Mesodermal cell (in vitro differentiated cells): Measurements from ENCODE around the gene MRPL2.
A peak's percentile ranks its signal among the peaks of the same experiment; 100 is the strongest.

Experiments
- H3K27ac ChIP-seq: 2 replicates; pipeline ENCODE4 v1.7.0; 2013; ENCODE audit warnings: mild to moderate bottlenecking, low read depth, low read length, moderate library complexity; ENCODE audit not compliant: severe bottlenecking
- H3K36me3 ChIP-seq: 2 replicates; pipeline ENCODE4 v1.7.1; 2013; ENCODE audit warnings: mild to moderate bottlenecking, low read length, moderate library complexity; ENCODE audit not compliant: control insufficient read depth, insufficient read depth
- H3K4me1 ChIP-seq: one replicate; pipeline ENCODE4 v1.7.1; 2013; ENCODE audit warnings: mild to moderate bottlenecking, low read length; ENCODE audit not compliant: insufficient read depth, control insufficient read depth, poor library complexity, severe bottlenecking
- H3K4me3 ChIP-seq: 2 replicates; pipeline ENCODE4 v1.7.0; 2013; ENCODE audit warnings: low read length, control low read depth, mild to moderate bottlenecking; ENCODE audit not compliant: insufficient read depth, poor library complexity, severe bottlenecking; ENCODE audit errors: extremely low read depth
- H3K9me3 ChIP-seq: 2 replicates; pipeline ENCODE4 v1.7.1; 2013; ENCODE audit warnings: mild to moderate bottlenecking, low read length, moderate library complexity; ENCODE audit not compliant: control insufficient read depth
- WGBS, 2 experiments: methylation state at CpG; one replicate each; pipeline ENCODE4 v1.1.5; 2013; ENCODE audit warnings: missing lambda C conversion rate in 2 of 2; ENCODE audit not compliant: insufficient coverage in 2 of 2; 5-methylcytosine and 5-hydroxymethylcytosine counted together

Gene MRPL2

GRCh38 chr6:43093436-43094289 is 34.4 kb upstream of the MRPL2 start:
- peak overlapping the region; percentile 33 for H3K27ac ChIP-seq
- H3K4me1 ChIP-seq = peaks cover 71% of the 10 kb centered on the region
- no peaks in the 10 kb centered on the region for H3K9me3 ChIP-seq
- H3K36me3 ChIP-seq = no peaks in the 10 kb centered on the region
- 80 to 97% methylated on average over 6 to 7 of the region's 9 CpGs for WGBS, 2 experiments
- H3K4me3 ChIP-seq = no peak overlapping the region

- Histone ChIP-seq H3K4me1 (peaks cover 71% of the 10 kb centered on the region), H3K9me3 (no peaks in the 10 kb centered on the region), H3K4me3 (no peak overlapping the region), H3K27ac (peak overlapping the region; percentile 23), H3K36me3 (no peaks in the 10 kb centered on the region)
Observed at GRCh38 chr6:43092635-43093034, 33.4 kb upstream of the MRPL2 start.

- H3K9me3 ChIP-seq = no peaks in the 10 kb centered on the region
- H3K4me3 ChIP-seq = no peak overlapping the region
- no peaks in the 10 kb centered on the region for H3K36me3 ChIP-seq
- WGBS, 2 experiments = 88 to 90% methylated on average over 2 to 7 of the region's 10 CpGs
- H3K4me1 ChIP-seq = peaks cover 60% of the 10 kb centered on the region
- no peak overlapping the region for H3K27ac ChIP-seq
Observed at GRCh38 chr6:43091436-43091991, 32.3 kb upstream of the MRPL2 start.

GRCh38 chr6:43091020-43091419 is 31.8 kb upstream of the MRPL2 start:
- peaks cover 55% of the 10 kb centered on the region for H3K4me1 ChIP-seq
- no peak overlapping the region for H3K4me3 ChIP-seq
- peak overlapping the region; percentile 84 for H3K27ac ChIP-seq
- 82 to 85% methylated on average over 2 of the region's 5 CpGs for WGBS, 2 experiments
- H3K9me3 ChIP-seq = no peaks in the 10 kb centered on the region
- H3K36me3 ChIP-seq = no peaks in the 10 kb centered on the region

- no CpG with 5 or more reads among the region's 2 CpGs for WGBS, 2 experiments
- Histone ChIP-seq H3K9me3 (no peaks in the 10 kb centered on the region), H3K4me1 (peaks cover 51% of the 10 kb centered on the region), H3K36me3 (no peaks in the 10 kb centered on the region), H3K4me3 (no peak overlapping the region), H3K27ac (peak overlapping the region; percentile 84)
Observed at GRCh38 chr6:43090559-43090956, 31.3 kb upstream of the MRPL2 start.

- WGBS, 2 experiments = 17 to 23% methylated on average over 6 to 8 of the region's 8 CpGs
- Histone ChIP-seq H3K27ac (peak overlapping the region; percentile 84), H3K4me3 (no peak overlapping the region), H3K9me3 (no peaks in the 10 kb centered on the region), H3K36me3 (no peaks in the 10 kb centered on the region), H3K4me1 (peaks cover 46% of the 10 kb centered on the region)
Observed at GRCh38 chr6:43089874-43090558, 30.8 kb upstream of the MRPL2 start.

GRCh38 chr6:43089467-43089866 is 30.2 kb upstream of the MRPL2 start:
- H3K27ac ChIP-seq = peak overlapping the region; percentile 84

GRCh38 chr6:43088654-43089056 is 29.4 kb upstream of the MRPL2 start:
- H3K4me1 ChIP-seq = peaks cover 46% of the 10 kb centered on the region
- no peak overlapping the region for H3K4me3 ChIP-seq
- H3K27ac ChIP-seq = peak overlapping the region; percentile 84
- H3K36me3 ChIP-seq = no peaks in the 10 kb centered on the region
- WGBS, 2 experiments = 83 to 93% methylated on average over 2 to 3 of the region's 4 CpGs
- H3K9me3 ChIP-seq = no peaks in the 10 kb centered on the region

More at GRCh38 chr6:43089467-43089866, 30.2 kb upstream of the MRPL2 start:
- peaks cover 46% of the 10 kb centered on the region for H3K4me1 ChIP-seq
- no peaks in the 10 kb centered on the region for H3K36me3 ChIP-seq
- no CpG with 5 or more reads among the region's 4 CpGs for WGBS, 2 experiments
- H3K4me3 ChIP-seq = no peak overlapping the region
- H3K9me3 ChIP-seq = no peaks in the 10 kb centered on the region

- 94 to 95% methylated on average over 3 to 6 of the region's 8 CpGs for WGBS, 2 experiments
- H3K9me3 ChIP-seq = no peaks in the 10 kb centered on the region
- H3K27ac ChIP-seq = no peak overlapping the region
- no peak overlapping the region for H3K4me3 ChIP-seq
- H3K36me3 ChIP-seq = peaks cover under 1% of the 10 kb centered on the region
- peaks cover 31% of the 10 kb centered on the region for H3K4me1 ChIP-seq
Observed at GRCh38 chr6:43086022-43086658, 26.9 kb upstream of the MRPL2 start.

- no peaks in the 10 kb centered on the region for H3K9me3 ChIP-seq
- peaks cover 9% of the 10 kb centered on the region for H3K36me3 ChIP-seq
- H3K4me1 ChIP-seq = peaks cover 13% of the 10 kb centered on the region
- H3K4me3 ChIP-seq = no peak overlapping the region
- H3K27ac ChIP-seq = peak overlapping the region; percentile 18
- 88 to 91% methylated on average over 8 to 10 of the region's 13 CpGs for WGBS, 2 experiments
Observed at GRCh38 chr6:43082806-43083655, 23.8 kb upstream of the MRPL2 start.
